ENCODE results near the gene RING1. TPM values are rescaled to one million over a fixed set of nuclear protein-coding genes. Genes with fewer than 3 reads are reported as not detected.
A peak's percentile ranks its signal among the peaks of the same experiment; 100 is the strongest.

The RING1 gene
- total and polyA plus RNA-seq, 2 experiments from 2014 or later: 6.4 to 16.0 TPM

GRCh38 chr6:33248932-33249731 lies 40.8 kb downstream of the RING1 start:
- Histone ChIP-seq H2AFZ (peak overlapping the region; percentile 60; the same call in 1 of the 2 replicates), H3K27me3 (ENCODE audit: insufficient read depth) (peaks cover 35% of the 10 kb centered on the region), H3K79me2 (replicated peaks; ENCODE audit: insufficient read depth) (no peaks in the 10 kb centered on the region), H3K4me1 (ENCODE audit: insufficient read depth) (peaks cover 12% of the 10 kb centered on the region), H3K36me3 (ENCODE audit: insufficient read depth) (no peaks in the 10 kb centered on the region), H3K4me2 (peak overlapping the region; percentile 90), H3K27ac (ENCODE audit: low read depth) (no peak overlapping the region), H3K9me2 (ENCODE audit: insufficient read depth) (no peaks in the 10 kb centered on the region), H4K20me1 (replicated peaks; ENCODE audit: insufficient read depth) (no peaks in the 10 kb centered on the region), H3F3A (replicated peaks; ENCODE audit: low read depth) (peaks cover 10% of the 10 kb centered on the region; the same call in 1 of the 2 replicates), H3K4me3 (peak overlapping the region; percentile 68)
- DNase-seq (ENCODE audit: low spot score) (peak; percentile 99), ATAC-seq (peak; percentile 92)
- Mint-ChIP-seq H3K4me3 (peak overlapping the region; percentile 82), H3K27me3 (ENCODE audit: insufficient read depth, low read depth, poor library complexity) (peaks cover 15% of the 10 kb centered on the region), H3K9me3 (no peaks in the 10 kb centered on the region), H3K36me3 (ENCODE audit: low read depth) (peaks cover 19% of the 10 kb centered on the region), H3K4me1 (peaks cover 19% of the 10 kb centered on the region), H3K27ac (peak overlapping the region; percentile 77)
- TF ChIP-seq CTCF (conservative IDR thresholded peaks at IDR 0.05; ENCODE audit: low read depth in 2 of 2): peak in 1 of 2 experiments; percentile 41; a peak in 2 of 4 replicates
- TF ChIP-seq REST (IDR thresholded peaks at IDR 0.05; ENCODE audit: unreplicated experiment): no peak
- TF ChIP-seq POLR2AphosphoS5 (IDR thresholded peaks at IDR 0.05; ENCODE audit: low read depth): peak; percentile 83

- peak overlapping the region; percentile 77 for H3K27ac Mint-ChIP-seq
- H2AFZ ChIP-seq: peak overlapping the region; percentile 9; the same call in 1 of the 2 replicates
- H3K79me2 ChIP-seq (replicated peaks; ENCODE audit: insufficient read depth): no peaks in the 10 kb centered on the region
- H3K27me3 Mint-ChIP-seq (ENCODE audit: insufficient read depth, low read depth, poor library complexity): peaks cover 15% of the 10 kb centered on the region
- H3K27ac ChIP-seq (ENCODE audit: low read depth): no peak overlapping the region
- no peaks in the 10 kb centered on the region for H3K9me2 ChIP-seq (ENCODE audit: insufficient read depth)
- H4K20me1 ChIP-seq (replicated peaks; ENCODE audit: insufficient read depth): no peaks in the 10 kb centered on the region
- H3K4me3 ChIP-seq: peak overlapping the region; percentile 68
- peaks cover 19% of the 10 kb centered on the region for H3K4me1 Mint-ChIP-seq
- DNase-seq (ENCODE audit: low spot score) (no peak), ATAC-seq (peak; percentile 8)
- H3K27me3 ChIP-seq (ENCODE audit: insufficient read depth): peaks cover 35% of the 10 kb centered on the region
- peaks cover 10% of the 10 kb centered on the region; the same call in 1 of the 2 replicates for H3F3A ChIP-seq (replicated peaks; ENCODE audit: low read depth)
- peaks cover 12% of the 10 kb centered on the region for H3K4me1 ChIP-seq (ENCODE audit: insufficient read depth)
- no peaks in the 10 kb centered on the region for H3K36me3 ChIP-seq (ENCODE audit: insufficient read depth)
- no peaks in the 10 kb centered on the region for H3K9me3 Mint-ChIP-seq
- H3K36me3 Mint-ChIP-seq (ENCODE audit: low read depth): peaks cover 19% of the 10 kb centered on the region
- peak overlapping the region; percentile 82 for H3K4me3 Mint-ChIP-seq
- TF ChIP-seq NANOG (IDR thresholded peaks at IDR 0.05; ENCODE audit: borderline replicate concordance) (no peak), JUNB (IDR thresholded peaks at IDR 0.05; ENCODE audit: unreplicated experiment) (no peak)
- peak overlapping the region; percentile 80 for H3K4me2 ChIP-seq
Measured at GRCh38 chr6:33249732-33250630, 41.7 kb downstream of the RING1 start.

All from GM23338 (cell line).